Muscle layer of colon (tissue), 2 donors: Measurements from ENCODE around the gene ZC2HC1C.
A peak's percentile ranks its signal among the peaks of the same experiment; 100 is the strongest.

Experiments
- H3K27ac ChIP-seq: one replicate; pipeline ENCODE4 v1.7.0; 2013; ENCODE audit warnings: low read depth, mild to moderate bottlenecking, low read length, moderate library complexity
- H3K27me3 ChIP-seq, 2 donors: one replicate each; pipeline ENCODE4 v1.7.0; 2013; ENCODE audit warnings: low read length in 2 of 2, mild to moderate bottlenecking in 2 of 2; ENCODE audit not compliant: insufficient read depth in 2 of 2, control insufficient read depth in 1 of 2
- H3K36me3 ChIP-seq: one replicate; pipeline ENCODE4 v1.7.0; 2013; ENCODE audit warnings: mild to moderate bottlenecking, low read length; ENCODE audit not compliant: insufficient read depth
- H3K4me1 ChIP-seq: one replicate; pipeline ENCODE4 v1.7.0; 2013; ENCODE audit warnings: mild to moderate bottlenecking, low read length; ENCODE audit not compliant: insufficient read depth
- H3K4me3 ChIP-seq, 2 donors: one replicate each; pipeline ENCODE4 v1.7.0; 2013; ENCODE audit warnings: low read length in 2 of 2, low read depth in 1 of 2, mild to moderate bottlenecking in 1 of 2, moderate library complexity in 1 of 2
- H3K9ac ChIP-seq: one replicate; pipeline ENCODE4 v1.7.0; 2013; ENCODE audit warnings: low read length
- H3K9me3 ChIP-seq: one replicate; pipeline ENCODE4 v1.7.0; 2013; ENCODE audit warnings: mild to moderate bottlenecking, low read length
- donor health status: abdominal sarcoma.
- donor health status: Adenocarcinoma of cecum.

The ZC2HC1C gene

DNA sequence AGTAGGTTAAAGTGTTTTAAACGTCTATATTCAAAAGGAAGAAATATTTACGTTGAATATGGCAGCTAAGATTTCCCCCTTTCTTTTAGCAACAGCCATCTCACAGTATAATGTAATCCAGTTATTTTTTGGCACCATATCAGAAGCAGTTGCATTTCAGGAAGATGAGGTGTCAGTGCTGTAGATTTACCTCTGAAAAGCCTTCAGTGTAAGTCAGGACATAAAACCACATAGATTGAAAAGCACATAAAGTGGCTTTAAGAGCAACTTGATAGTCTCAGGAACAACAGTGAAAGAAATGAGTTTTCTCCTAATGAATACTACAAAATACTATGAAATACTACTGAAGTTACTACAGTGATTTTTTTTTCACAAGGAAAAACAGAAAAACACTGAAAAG is 25.1 kb upstream of the ZC2HC1C start:
- Histone ChIP-seq H3K9me3 (no peaks in the 10 kb centered on the region), H3K36me3 (peaks cover 10% of the 10 kb centered on the region), H3K27ac (no peak overlapping the region), H3K9ac (no peak overlapping the region), H3K27me3 (no peaks in the 10 kb centered on the region), H3K4me1 (peaks cover 16% of the 10 kb centered on the region), H3K4me3 (no peak overlapping the region)

DNA sequence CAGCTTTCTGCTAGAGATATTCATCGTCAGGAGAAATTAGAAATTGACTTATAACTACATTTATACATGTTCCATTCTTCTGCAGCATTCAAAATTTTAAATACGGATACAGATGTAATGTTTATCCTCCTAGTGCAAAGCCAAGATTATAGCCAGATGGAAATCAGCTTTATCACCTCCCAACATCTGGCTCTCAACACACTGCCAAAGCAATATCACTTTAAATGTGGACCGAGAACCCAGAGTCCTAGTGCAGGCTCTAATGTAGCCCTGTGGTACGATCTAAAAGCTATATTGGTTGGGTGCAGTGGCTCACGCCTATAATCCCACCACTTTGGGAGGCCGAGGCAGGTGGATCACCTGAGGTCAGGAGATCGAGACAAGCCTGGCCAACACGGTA is 24.7 kb upstream of the ZC2HC1C start:
- Histone ChIP-seq H3K27ac (no peak overlapping the region), H3K36me3 (peaks cover 8% of the 10 kb centered on the region), H3K4me1 (peaks cover 16% of the 10 kb centered on the region), H3K9ac (no peak overlapping the region), H3K27me3 (no peaks in the 10 kb centered on the region), H3K4me3 (no peak overlapping the region), H3K9me3 (no peaks in the 10 kb centered on the region)

- Histone ChIP-seq H3K9ac (no peak overlapping the region), H3K27me3 (no peaks in the 10 kb centered on the region), H3K4me3 (no peak overlapping the region), H3K27ac (no peak overlapping the region), H3K4me1 (peaks cover 23% of the 10 kb centered on the region), H3K9me3 (no peaks in the 10 kb centered on the region), H3K36me3 (peaks cover 4% of the 10 kb centered on the region)
Measured at GRCh38 chr14:75046275-75046674, 23.2 kb upstream of the ZC2HC1C start.

GRCh38 chr14:75046899-75047298 is 22.5 kb upstream of the ZC2HC1C start:
- H3K27me3 ChIP-seq = no peaks in the 10 kb centered on the region
- H3K27ac ChIP-seq = no peak overlapping the region
- no peaks in the 10 kb centered on the region for H3K9me3 ChIP-seq
- no peak overlapping the region for H3K9ac ChIP-seq
- no peak overlapping the region for H3K4me3 ChIP-seq
- peaks cover 23% of the 10 kb centered on the region for H3K4me1 ChIP-seq
- H3K36me3 ChIP-seq = peaks cover 4% of the 10 kb centered on the region

DNA sequence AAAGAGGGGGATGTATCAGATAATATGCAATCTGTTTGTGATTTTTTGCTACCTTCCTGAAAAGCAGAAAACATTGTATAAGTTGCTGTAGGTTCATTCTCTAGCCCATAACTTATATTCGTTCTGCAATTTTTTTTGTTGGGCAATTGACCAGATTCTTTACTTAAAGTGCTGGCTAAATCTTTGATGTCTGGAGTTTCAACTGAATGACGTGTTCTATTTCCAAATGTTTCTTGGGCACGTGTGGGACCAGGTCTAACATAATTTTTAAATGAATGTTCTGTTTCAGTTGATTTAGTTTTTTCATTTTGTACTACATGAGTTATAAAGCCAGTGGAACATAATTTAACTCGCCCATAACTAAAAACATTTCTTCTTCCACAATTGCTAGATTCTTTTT is 21.9 kb upstream of the ZC2HC1C start:
- no peak overlapping the region for H3K9ac ChIP-seq
- H3K4me3 ChIP-seq = no peak overlapping the region
- no peak overlapping the region for H3K27ac ChIP-seq
- peaks cover 23% of the 10 kb centered on the region for H3K4me1 ChIP-seq
- H3K36me3 ChIP-seq = peaks cover 4% of the 10 kb centered on the region
- H3K9me3 ChIP-seq = no peaks in the 10 kb centered on the region
- H3K27me3 ChIP-seq = no peaks in the 10 kb centered on the region

DNA sequence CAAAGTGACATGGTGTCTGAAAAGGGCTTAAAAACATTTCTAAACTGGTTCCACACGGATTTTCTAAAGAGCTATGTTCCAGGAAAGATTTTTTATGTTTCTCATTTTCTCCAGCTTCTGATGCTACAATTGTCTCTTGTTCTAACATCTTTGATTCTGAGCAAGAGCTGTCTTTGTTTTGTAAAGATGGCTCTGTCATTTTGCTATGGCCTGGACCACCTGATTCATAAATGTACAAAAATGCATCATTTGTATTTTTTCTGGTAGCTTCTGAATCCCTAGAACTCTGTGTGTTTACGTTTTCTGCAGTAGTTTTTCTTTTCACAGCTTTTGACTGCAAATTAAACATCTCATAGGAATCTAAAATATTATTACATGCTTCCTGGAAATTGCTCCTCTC is 21.3 kb upstream of the ZC2HC1C start:
- H3K27me3 ChIP-seq = no peaks in the 10 kb centered on the region
- no peaks in the 10 kb centered on the region for H3K9me3 ChIP-seq
- H3K36me3 ChIP-seq = peaks cover 2% of the 10 kb centered on the region
- no peak overlapping the region for H3K9ac ChIP-seq
- no peak overlapping the region for H3K27ac ChIP-seq
- H3K4me3 ChIP-seq = no peak overlapping the region
- peaks cover 23% of the 10 kb centered on the region for H3K4me1 ChIP-seq

DNA sequence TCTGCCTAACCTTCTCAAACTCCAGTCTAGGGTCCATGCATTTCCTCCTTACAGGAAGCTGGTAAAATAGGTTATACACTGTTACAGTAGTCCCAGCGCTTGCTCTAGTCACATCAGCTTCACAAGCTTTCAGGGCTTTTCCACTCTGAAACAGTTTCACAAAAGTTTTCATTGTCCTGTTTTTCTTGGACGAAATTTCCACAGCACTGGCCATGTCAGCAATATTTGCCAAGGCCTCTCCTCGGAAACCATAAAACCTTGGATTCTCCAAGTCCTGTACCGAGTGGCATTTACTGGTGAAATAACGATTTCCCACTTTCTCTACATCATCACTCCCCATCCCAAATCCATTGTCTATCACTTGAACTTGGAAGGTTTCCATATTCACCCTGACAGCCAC is 20.3 kb upstream of the ZC2HC1C start:
- Histone ChIP-seq H3K4me3 (no peak overlapping the region), H3K27ac (no peak overlapping the region)

GRCh38 chr14:75049731-75050201 is 19.7 kb upstream of the ZC2HC1C start:
- Histone ChIP-seq H3K36me3 (no peaks in the 10 kb centered on the region), H3K4me3 (no peak overlapping the region), H3K27me3 (no peaks in the 10 kb centered on the region), H3K27ac (no peak overlapping the region), H3K9ac (no peak overlapping the region), H3K9me3 (no peaks in the 10 kb centered on the region), H3K4me1 (peaks cover 13% of the 10 kb centered on the region)

More for the DNA sequence above, 20.3 kb upstream of the ZC2HC1C start:
- H3K4me1 ChIP-seq = peaks cover 20% of the 10 kb centered on the region
- no peak overlapping the region for H3K9ac ChIP-seq
- H3K9me3 ChIP-seq = no peaks in the 10 kb centered on the region
- H3K36me3 ChIP-seq = no peaks in the 10 kb centered on the region
- H3K27me3 ChIP-seq = no peaks in the 10 kb centered on the region

DNA sequence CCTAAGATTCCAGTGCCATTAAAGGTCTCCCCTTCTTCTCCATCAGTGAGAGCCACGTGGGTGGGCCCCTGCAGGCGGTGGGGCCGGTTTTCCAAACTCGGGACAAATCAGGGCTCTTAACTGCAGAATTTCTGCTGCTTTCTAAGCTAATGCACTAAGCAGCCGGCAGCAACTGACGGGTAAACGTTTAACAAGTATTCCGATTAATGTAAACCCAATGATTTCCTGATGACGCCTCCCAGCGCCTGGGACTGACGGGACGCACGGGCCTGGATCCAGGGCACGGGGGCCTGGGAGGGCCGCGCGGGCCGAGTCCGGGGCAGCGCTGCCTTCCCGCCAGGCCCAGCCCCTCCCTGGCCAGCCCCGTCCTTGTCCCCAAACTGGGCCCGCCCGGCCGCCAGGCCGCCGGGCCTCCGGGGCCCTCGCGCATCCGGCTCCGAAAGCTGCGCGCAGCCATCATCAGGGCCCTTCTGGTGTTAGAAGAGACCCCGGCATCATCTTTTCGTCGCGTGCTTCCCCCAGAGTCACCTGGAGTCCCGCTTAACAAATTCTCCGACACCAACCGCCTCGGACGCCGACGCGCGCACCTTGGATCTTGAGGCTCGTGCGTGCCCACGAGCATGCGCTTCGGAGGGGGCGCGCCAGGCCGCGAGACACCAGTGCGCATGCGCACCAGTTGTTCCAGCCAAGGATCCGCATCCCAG is 18.4 kb upstream of the ZC2HC1C start, which contains the start of gene MLH3:
Gene MLH3, minus strand, starts transcription at position 616 of the 704 bp plus-strand sequence. CDS start 1,812 bp downstream, outside the sequence.
- H3K4me1 ChIP-seq = peaks cover 7% of the 10 kb centered on the region
- H3K27me3 ChIP-seq = no peaks in the 10 kb centered on the region
- H3K4me3 ChIP-seq = peak within 1 kb of the TSS; percentile 56 to 64
- peak within 1 kb of the TSS; percentile 74 for H3K27ac ChIP-seq
- peak within 1 kb of the TSS; percentile 36 for H3K9ac ChIP-seq
- H3K9me3 ChIP-seq = no peaks in the 10 kb centered on the region
- H3K36me3 ChIP-seq = no peaks in the 10 kb centered on the region

- H3K4me1 ChIP-seq = peaks cover 7% of the 10 kb centered on the region
- no peaks in the 10 kb centered on the region for H3K9me3 ChIP-seq
- no peaks in the 10 kb centered on the region for H3K27me3 ChIP-seq
- peak overlapping the region; percentile 74 for H3K27ac ChIP-seq
- H3K36me3 ChIP-seq = no peaks in the 10 kb centered on the region
- H3K9ac ChIP-seq = peak overlapping the region; percentile 36
- H3K4me3 ChIP-seq = peak overlapping the region; percentile 56 to 64
Measured at GRCh38 chr14:75051556-75051899, 17.9 kb upstream of the ZC2HC1C start.

GRCh38 chr14:75053396-75054291 is 15.8 kb upstream of the ZC2HC1C start:
- H3K4me1 ChIP-seq = peaks cover 7% of the 10 kb centered on the region
- no peak overlapping the region for H3K9ac ChIP-seq
- H3K36me3 ChIP-seq = no peaks in the 10 kb centered on the region
- H3K27ac ChIP-seq = no peak overlapping the region
- no peaks in the 10 kb centered on the region for H3K9me3 ChIP-seq
- no peak overlapping the region for H3K4me3 ChIP-seq
- H3K27me3 ChIP-seq = no peaks in the 10 kb centered on the region
